AG04450 (cell line): Measurements from ENCODE around the gene ARHGAP23. TPM values are rescaled to one million over a fixed set of nuclear protein-coding genes. Genes with fewer than 3 reads are reported as not detected.

Experiments used
- CTCF ChIA-PET: fragments of 300-600, 350-600 bp; formaldehyde crosslinking; extraction: SDS; loops from one replicate; lab custom pipeline; 2022; ENCODE audit warnings: antibody characterized with exemption, inconsistent platforms; lab: Charles Lee
- POLR2A ChIA-PET: fragments of 350-600 bp; formaldehyde crosslinking; extraction: SDS; loops from one replicate; lab custom pipeline; 2021; ENCODE audit warnings: antibody characterized with exemption, inconsistent platforms; lab: Yijun Ruan, JAX
- DNase-seq: peaks from one replicate; pipeline ENCODE4 v3.0.0-alpha.2; 2011; ENCODE audit warnings: low read depth, low spot score
- H3K27ac ChIP-seq: one replicate; pipeline ENCODE4 v1.5.1; 2012; ENCODE audit warnings: low read depth, low read length, control low read depth
- H3K27me3 ChIP-seq: one replicate; pipeline ENCODE4 v1.6.0; 2012; ENCODE audit warnings: low read length; ENCODE audit not compliant: control insufficient read depth, insufficient read depth
- H3K4me3 ChIP-seq: 2 replicates; pipeline ENCODE4 v1.5.1; 2011; ENCODE audit warnings: mild to moderate bottlenecking, low read depth, low read length, control low read depth
- H3K9me3 ChIP-seq: 2 replicates; pipeline ENCODE4 v1.5.1; 2012; ENCODE audit warnings: low read length; ENCODE audit not compliant: control insufficient read depth, insufficient read depth
- CTCF ChIP-seq: IDR thresholded peaks from 2 replicates; pipeline ENCODE4 v1.5.1; 2011; ENCODE audit warnings: low read depth, low read length, control low read depth, inconsistent platforms
- polyA plus RNA-seq: library from polyadenylated mRNA; depleted of rRNA; stranded (reverse); fragments of >200 nt; gene quantifications from 2 replicates; pipeline ENCODE4 v1.2.3, GENCODE V29; 2011

Gene ARHGAP23
- polyA plus RNA-seq, 1 experiment, result 14.1 TPM

- Histone ChIP-seq H3K27ac (peak overlapping the region; percentile 77), H3K9me3 (no peaks in the 10 kb centered on the region), H3K27me3 (no peaks in the 10 kb centered on the region), H3K4me3 (peak overlapping the region; percentile 76)
- DNase-seq, result no peak
- no peak for TF ChIP-seq CTCF
- ChIA-PET CTCF (interaction anchor here (1.3 kb wide), 1 partner anchor 81 kb away, joined by 4 read pairs; no protein-coding TSS in a partner anchor), POLR2A (interaction anchor here (1.1 to 2.2 kb wide), 2 partner anchors 23 to 36 kb away, joined by 7 to 8 read pairs; no protein-coding TSS in a partner anchor)
These were observed 543 bp downstream of the ARHGAP23 start for GRCh38 chr17:38428643-38429371.

GRCh38 chr17:38429476-38430100, 1.3 kb downstream of the ARHGAP23 start:
- Histone ChIP-seq H3K27ac (peak overlapping the region; percentile 77), H3K4me3 (peak overlapping the region; percentile 76), H3K27me3 (no peaks in the 10 kb centered on the region), H3K9me3 (no peaks in the 10 kb centered on the region; the same call in 1 of the 2 replicates)
- POLR2A ChIA-PET, result interaction anchor here (0.5 to 2.2 kb wide), 2 partner anchors 22 to 31 kb away, joined by 4 to 8 read pairs; no protein-coding TSS in a partner anchor
- no peak for TF ChIP-seq CTCF
- no peak for DNase-seq
- CTCF ChIA-PET, result interaction anchor here (0.5 to 1.3 kb wide), 2 partner anchors 16 to 81 kb away, joined by 3 to 4 read pairs; no protein-coding TSS in a partner anchor

GRCh38 chr17:38430316-38430715, 2.1 kb downstream of the ARHGAP23 start:
- ChIA-PET CTCF (interaction anchor here (0.5 to 1.7 kb wide), 3 partner anchors 11 to 56 kb away, joined by 3 to 6 read pairs (median 4); no protein-coding TSS in a partner anchor), POLR2A (interaction anchor here (2.2 kb wide), 1 partner anchor 21 kb away, joined by 8 read pairs; no protein-coding TSS in a partner anchor)
- H3K27ac ChIP-seq, result peak overlapping the region; percentile 77

GRCh38 chr17:38430822-38431221, 2.6 kb downstream of the ARHGAP23 start:
- no peak for TF ChIP-seq CTCF
- H3K27ac ChIP-seq, result peak overlapping the region; percentile 77
- CTCF ChIA-PET, result interaction anchor here (1.7 kb wide), 1 partner anchor 11 kb away, joined by 4 read pairs; no protein-coding TSS in a partner anchor
- no peaks in the 10 kb centered on the region; the same call in 1 of the 2 replicates for H3K9me3 ChIP-seq
- POLR2A ChIA-PET, result no interaction called here
- peak overlapping the region; percentile 76; the same call in 1 of the 2 replicates for H3K4me3 ChIP-seq
- DNase-seq, result no peak
- no peaks in the 10 kb centered on the region for H3K27me3 ChIP-seq

More at GRCh38 chr17:38430316-38430715, 2.1 kb downstream of the ARHGAP23 start:
- TF ChIP-seq CTCF, result no peak
- H3K4me3 ChIP-seq, result peak overlapping the region; percentile 76
- DNase-seq, result no peak
- no peaks in the 10 kb centered on the region for H3K27me3 ChIP-seq
- H3K9me3 ChIP-seq, result no peaks in the 10 kb centered on the region; the same call in 1 of the 2 replicates
